AG20443 (cell line): ENCODE results near the gene TM9SF1.

Experiments
- DNase-seq: peaks from one replicate; pipeline ENCODE4 v3.0.0; 2012; ENCODE audit warnings: low spot score, mixed read lengths

The TM9SF1 gene

GRCh38 chr14:24150567-24150966 is 44.7 kb downstream of the TM9SF1 start:
- DNase-seq, result no peak

- DNase-seq, result no peak
Measured at GRCh38 chr14:24150061-24150460, 45.2 kb downstream of the TM9SF1 start.

DNA sequence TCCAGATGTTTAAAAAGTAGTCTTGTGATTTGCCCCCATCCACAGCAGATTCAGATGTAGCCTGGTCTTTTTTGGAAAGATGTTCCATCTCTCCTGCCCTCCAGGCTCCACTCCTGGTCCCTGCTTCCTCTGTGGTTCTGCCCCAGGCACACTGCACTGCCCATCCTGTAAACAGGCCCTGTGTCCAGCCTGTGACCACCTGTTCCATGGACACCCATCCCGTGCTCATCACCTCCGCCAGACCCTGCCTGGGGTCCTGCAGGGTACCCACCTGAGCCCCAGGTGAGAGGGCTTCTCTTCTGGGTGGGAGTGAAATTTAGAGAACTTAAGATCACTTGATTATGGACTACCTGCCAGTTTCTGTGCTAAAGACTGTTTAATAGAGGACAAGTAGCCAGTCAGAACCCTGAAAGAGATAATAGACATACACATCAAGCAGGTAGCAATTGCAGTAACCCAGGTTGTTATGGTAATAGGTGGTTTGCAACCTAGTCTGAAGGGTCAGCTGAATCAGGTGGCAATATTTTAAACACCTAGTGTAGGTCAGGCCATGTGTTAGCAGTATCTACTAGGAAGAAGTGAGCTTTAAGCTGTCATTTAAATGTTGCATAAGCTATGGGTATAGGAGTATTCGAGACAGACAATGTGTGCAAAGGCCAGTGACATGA is 45.8 kb downstream of the TM9SF1 start:
- DNase-seq, result no peak

DNA sequence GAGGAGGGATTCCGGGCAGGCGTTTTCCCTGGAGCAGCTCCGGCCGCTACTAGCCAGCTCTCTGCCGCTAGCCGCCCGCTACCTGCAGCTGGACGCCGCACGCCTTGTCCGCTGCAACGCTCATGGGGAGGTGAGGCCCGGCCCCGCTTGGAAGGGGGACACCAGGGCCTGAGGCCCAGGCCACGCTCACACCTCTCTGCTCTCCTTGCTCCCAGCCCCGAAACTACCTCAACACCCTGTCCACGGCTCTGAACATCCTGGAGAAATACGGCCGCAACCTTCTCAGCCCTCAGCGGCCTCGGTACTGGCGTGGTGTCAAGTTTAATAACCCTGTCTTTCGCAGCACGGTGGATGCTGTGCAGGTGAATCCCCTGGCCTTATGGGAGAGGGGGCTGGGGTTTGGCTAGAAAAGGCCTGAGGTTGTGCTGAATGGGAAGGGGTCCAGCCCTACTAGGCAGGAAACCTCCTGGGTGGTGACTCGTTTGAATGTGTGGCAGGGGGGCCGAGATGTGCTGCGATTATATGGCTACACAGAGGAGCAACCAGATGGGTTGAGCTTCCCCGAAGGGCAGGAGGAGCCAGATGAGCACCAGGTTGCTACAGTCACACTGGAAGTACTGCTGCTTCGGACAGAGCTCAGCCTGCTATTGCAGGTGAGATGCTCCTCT is 47.3 kb downstream of the TM9SF1 start:
- DNase-seq, result no peak

DNA sequence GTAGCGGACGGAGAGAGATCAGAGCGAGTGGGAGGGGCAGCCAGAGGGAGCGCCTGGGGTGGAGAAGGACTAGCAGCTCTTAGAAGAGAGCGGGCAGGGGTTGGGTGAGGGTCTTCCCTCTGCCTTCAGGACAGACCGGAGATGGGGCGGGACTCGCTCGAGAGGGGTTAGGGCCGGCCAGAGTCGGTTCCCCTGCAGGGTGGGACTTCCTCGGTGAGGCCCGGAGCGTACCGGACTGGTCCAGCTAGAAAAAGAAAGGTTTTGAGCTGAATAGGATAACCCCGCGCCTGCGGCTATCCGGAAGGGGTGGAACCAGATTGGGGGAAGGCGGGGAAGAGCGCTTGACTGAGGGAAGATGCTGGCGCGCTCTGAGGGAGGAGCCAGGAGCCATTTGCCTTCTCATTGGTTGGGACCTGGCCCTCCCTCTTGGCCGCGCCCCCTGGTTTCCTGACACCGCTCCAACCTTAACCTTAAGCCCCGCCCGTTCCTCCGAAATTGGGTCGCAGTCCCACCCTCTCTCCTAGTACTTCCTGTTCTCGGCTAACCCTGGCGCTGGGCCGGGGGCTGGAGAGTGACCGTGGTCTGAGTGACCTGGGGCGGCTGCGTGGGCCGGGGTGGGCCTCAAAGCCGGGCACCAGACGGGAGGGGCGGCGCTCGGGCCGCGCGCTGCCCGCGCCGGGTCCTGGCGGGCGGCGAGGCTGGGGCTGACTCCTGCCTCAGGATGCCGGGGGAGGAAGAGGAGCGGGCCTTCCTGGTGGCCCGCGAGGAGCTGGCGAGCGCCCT is 48.1 kb downstream of the TM9SF1 start, which contains the start of gene RNF31:
RNF31 (plus strand) TSS at position 521 of the 783 bp plus-strand sequence; CDS start at position 722, 201 bp downstream.
- DNase-seq, result peak; percentile 97

DNA sequence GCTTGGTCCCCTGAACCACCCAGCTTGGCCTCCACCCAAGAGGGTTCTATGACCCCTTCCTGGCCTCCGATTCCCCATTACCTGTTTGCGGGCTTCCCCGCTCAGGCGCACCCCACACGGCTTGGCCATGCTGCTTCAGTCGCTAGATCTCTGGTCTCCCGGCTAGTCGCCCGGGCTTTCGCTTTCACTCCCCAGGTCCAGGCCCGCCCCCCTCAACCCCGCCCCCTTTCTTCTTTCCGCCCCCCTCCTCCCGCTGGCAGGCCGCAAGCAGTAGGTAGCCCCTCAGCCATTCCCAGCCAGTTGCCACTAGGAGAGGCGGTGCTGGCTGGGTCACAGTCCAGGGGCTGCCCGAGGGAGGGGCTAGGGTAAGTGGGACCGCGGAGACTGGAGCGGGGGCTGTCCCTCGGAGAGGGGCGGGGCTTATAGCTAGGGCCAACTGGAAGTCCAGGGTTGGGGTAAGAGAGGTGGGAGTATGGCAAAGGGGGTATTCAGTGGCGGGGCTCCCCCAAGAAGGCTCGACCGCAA is 48.7 kb downstream of the TM9SF1 start, which contains the start of gene PSME2:
PSME2 (minus strand) TSS at position 158 of the 525 bp plus-strand sequence; CDS start at position 129, 29 bp downstream.
- peak; percentile 94 for DNase-seq

DNA sequence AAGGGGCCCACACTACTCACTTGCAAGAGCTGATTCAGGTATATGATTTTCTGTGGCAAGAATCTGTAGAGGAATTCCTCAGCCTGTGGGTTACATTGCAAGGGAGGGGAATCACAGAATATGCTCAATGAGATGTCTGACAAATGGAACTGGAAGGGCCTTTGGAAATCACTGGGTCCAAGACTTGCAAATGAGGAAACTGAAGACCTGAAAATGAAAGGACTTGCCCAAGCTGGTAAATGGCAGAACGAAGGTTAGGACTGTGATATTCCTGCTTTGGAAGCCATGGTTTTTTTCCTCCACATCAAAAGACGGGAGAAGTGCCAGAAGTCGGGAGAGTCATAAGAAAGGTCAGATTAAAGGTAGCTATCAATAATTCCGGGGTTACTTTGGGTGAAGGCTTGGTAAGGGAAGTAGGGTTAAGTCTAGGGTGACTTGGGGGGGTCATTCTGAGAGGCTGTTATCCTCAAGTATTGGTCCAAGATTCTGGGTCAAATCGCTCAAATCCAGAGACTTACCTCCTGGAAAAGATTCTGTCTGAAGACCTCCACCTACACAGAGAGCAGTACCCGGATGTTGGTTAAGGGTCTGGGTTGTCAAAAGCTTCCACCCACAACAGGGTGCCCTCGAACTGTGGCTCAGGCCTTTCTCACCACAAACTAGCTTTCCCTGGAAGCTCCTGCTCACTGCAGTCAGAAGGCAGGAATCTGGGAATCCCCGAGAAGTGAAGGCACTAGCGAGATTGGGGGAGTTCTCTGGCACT is 49.4 kb downstream of the TM9SF1 start:
- no peak for DNase-seq

DNA sequence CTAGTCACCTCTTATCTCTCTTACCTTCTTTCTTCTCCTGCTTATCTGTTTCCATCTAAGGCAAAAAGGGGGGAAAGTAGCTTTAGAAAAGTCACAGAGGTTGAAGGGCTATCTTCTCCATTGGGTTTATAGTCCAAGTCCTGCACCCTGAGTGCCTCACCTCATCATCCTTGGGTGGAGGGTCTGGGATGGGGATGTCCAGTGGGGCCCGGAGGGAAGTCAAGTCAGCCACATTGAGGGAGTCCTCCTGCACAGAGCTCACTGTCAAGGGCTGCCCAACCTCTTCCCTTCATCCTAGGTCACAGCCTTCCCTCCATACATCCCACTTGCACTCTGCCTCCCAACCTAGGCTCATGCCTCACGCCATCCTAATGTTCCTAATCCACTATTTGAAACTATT is 50.0 kb downstream of the TM9SF1 start:
- no peak for DNase-seq

DNA sequence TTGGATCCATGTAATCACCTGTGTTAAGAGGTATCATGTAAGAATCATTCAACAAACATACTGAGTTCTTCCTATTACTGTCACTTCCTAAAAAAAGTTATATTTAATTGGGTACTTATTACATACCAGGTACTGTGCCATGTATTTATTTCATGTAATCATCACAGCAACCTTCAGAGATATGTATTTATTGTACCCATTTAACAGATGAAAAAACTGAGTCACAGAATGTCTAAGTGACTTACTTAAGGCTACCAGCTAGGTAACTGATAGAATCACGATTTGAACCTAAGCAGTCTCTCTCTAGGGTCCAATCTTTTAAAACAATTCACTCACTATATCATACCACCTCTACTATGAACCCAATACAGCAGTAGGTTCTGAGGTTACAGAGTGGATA is 50.8 kb downstream of the TM9SF1 start:
- no peak for DNase-seq

DNA sequence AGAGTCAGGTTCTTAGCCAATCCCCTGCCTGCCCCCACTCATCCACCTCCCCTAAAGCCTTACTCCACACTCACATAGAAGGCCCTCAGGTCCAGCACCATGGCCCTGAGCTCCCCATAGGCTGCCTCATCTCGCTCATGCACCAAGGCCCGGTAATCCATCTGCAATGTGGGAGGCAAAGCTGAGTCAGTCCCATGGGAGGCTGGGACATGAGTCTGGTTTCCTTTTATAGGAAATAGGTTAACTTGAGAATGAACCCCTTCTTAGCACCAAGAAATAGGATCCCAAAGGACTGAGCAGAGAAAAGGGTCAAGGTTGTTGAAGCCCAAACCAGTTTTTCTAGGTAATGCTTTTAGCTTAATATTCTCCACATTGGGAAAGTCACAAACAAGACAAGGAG is 51.7 kb downstream of the TM9SF1 start:
- DNase-seq, result no peak

GRCh38 chr14:24141097-24141880 is 54.0 kb downstream of the TM9SF1 start, which contains the start of gene EMC9:
EMC9 (minus strand) TSS chr14:24141591; CDS start chr14:24141304, 287 bp downstream.
- peak; percentile 96 for DNase-seq

DNA sequence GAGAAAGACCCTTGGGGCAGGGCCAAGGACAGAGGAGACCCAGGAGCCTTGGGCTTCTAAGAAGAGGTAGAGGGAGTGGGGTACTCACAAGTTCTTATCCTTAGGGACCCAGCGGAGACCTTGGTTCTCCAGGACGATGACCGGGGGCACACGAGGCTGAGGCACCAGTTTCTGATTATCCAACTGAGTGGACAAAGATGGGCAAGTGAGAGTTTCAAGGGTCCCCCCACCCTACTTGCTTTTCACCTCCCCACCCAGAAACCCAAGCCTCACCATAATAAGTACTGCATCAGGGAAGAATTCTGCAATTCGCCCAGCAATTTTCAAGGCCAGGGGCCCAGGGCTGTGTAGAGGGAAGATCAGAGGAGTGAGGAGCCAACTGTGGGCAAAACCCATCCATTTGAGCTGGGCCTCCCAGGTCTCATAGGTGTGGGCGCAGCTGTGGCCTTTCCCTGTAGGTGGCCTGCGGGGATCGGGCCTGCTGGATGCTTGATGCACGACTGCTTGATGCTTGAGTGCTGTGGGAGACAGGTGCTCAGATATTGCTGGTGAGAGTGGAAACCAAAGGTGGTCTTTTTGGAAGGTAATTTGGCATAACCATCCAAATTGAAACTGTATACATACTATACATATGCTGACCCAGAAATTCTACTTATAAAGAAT is 55.8 kb downstream of the TM9SF1 start:
- DNase-seq, result no peak
